Peyer's patch (tissue), 4 donors: Measurements from ENCODE around the gene RPLP2.

Source experiments
- CTCF ChIP-seq, 6 experiments: fragments of 450-650 bp in 4 of 6; fragments of 200-600 bp in 2 of 6; sonication (generic) in 1 of 6; IDR thresholded peaks; one replicate each; pipeline ENCODE4 v1.5.1; 2017 to 2019; ENCODE audit warnings: antibody characterized with exemption in 6 of 6, mild to moderate bottlenecking in 3 of 6, moderate library complexity in 1 of 6
- POLR2A ChIP-seq, 2 donors: fragments of 450-650 bp; IDR thresholded peaks; one replicate each; pipeline ENCODE4 v1.5.1; 2017; ENCODE audit warnings: antibody characterized with exemption in 2 of 2, mild to moderate bottlenecking in 2 of 2, moderate library complexity in 2 of 2

GRCh38 chr11:763549-764321 lies 46.0 kb upstream of the RPLP2 start:
- TF ChIP-seq CTCF (IDR thresholded peaks at IDR 0.05), result no peak
- TF ChIP-seq POLR2A (IDR thresholded peaks at IDR 0.05), result no peak
